NCI-H146 treated with DMSO at 0.1 percent for 48 hours (cell line): ENCODE measurements around the gene NKX2-1.
"Not testable (repeated sequence)": the region's sequence is repeated elsewhere in the genome, so short reads cannot be mapped to it uniquely, and the experiment has no call there.

ENCODE experiments used
- DNase-seq: peaks from one replicate; lab custom pipeline; 2025; ENCODE audit not compliant: unreplicated experiment; lab: John Stamatoyannopoulos, UW

NKX2-1 gene

GRCh38 chr14:36519431-36520321 lies at the start of gene NKX2-1:
Gene NKX2-1, minus strand, starts transcription at chr14:36520232. Its CDS starts 103 bp downstream, at chr14:36520129.
- DNase-seq: no peak

- peak; percentile 2 for DNase-seq
Observed at GRCh38 chr14:36556811-36557433, 36.9 kb upstream of the NKX2-1 start.

GRCh38 chr14:36555998-36556743 lies 36.1 kb upstream of the NKX2-1 start:
- DNase-seq: no peak

- no peak for DNase-seq
Observed at GRCh38 chr14:36553656-36554260, 33.7 kb upstream of the NKX2-1 start.

- DNase-seq: no peak
Observed at GRCh38 chr14:36550899-36551298, 30.9 kb upstream of the NKX2-1 start.

GRCh38 chr14:36544280-36544679 lies 24.2 kb upstream of the NKX2-1 start:
- DNase-seq: not testable (repeated sequence)

- DNase-seq: no peak
Observed at GRCh38 chr14:36538051-36538450, 18.0 kb upstream of the NKX2-1 start.

- DNase-seq: no peak
Observed at GRCh38 chr14:36529062-36529461, 9.0 kb upstream of the NKX2-1 start.

GRCh38 chr14:36525746-36526099 lies 5.7 kb upstream of the NKX2-1 start:
- no peak for DNase-seq

GRCh38 chr14:36524874-36525745 lies 5.1 kb upstream of the NKX2-1 start:
- no peak for DNase-seq

- DNase-seq: no peak
Observed at GRCh38 chr14:36524220-36524837, 4.3 kb upstream of the NKX2-1 start.

GRCh38 chr14:36522972-36523715 lies 3.1 kb upstream of the NKX2-1 start:
- DNase-seq: no peak

- no peak for DNase-seq
Observed at GRCh38 chr14:36522347-36522971, 2.4 kb upstream of the NKX2-1 start.

- no peak for DNase-seq
Observed at GRCh38 chr14:36521598-36522345, 1.7 kb upstream of the NKX2-1 start.

GRCh38 chr14:36520601-36521525 lies 831 bp upstream of the NKX2-1 start:
- no peak for DNase-seq

GRCh38 chr14:36518586-36519430 lies 1.2 kb downstream of the NKX2-1 start:
- DNase-seq: no peak
